Fibroblast of villous mesenchyme (primary cell): ENCODE data around the gene CAPN10. TPM values are rescaled to one million over a fixed set of nuclear protein-coding genes. Genes with fewer than 3 reads are reported as not detected.

Experiments
- DNase-seq: peaks from one replicate; pipeline ENCODE4 v3.0.0-alpha.2; 2010; ENCODE audit warnings: low read depth
- H3K4me3 ChIP-seq: 2 replicates; pipeline ENCODE4 v1.5.1; 2011; ENCODE audit warnings: low read depth, mild to moderate bottlenecking, low read length
- total RNA-seq: library from RNA; depleted of rRNA; stranded (reverse); fragments of >200 nt; gene quantifications from 2 replicates; pipeline ENCODE4 v1.2.3, GENCODE V29; 2012
- TF ChIP-seq, protein P1 (sequence below): IDR thresholded peaks from 2 replicates; pipeline ENCODE4 v1.5.1; 2012; ENCODE audit warnings: low read depth, mild to moderate bottlenecking, low read length; ENCODE audit not compliant: insufficient read depth

Gene CAPN10
- total RNA-seq, 1 donor = 20.3 TPM

DNA sequence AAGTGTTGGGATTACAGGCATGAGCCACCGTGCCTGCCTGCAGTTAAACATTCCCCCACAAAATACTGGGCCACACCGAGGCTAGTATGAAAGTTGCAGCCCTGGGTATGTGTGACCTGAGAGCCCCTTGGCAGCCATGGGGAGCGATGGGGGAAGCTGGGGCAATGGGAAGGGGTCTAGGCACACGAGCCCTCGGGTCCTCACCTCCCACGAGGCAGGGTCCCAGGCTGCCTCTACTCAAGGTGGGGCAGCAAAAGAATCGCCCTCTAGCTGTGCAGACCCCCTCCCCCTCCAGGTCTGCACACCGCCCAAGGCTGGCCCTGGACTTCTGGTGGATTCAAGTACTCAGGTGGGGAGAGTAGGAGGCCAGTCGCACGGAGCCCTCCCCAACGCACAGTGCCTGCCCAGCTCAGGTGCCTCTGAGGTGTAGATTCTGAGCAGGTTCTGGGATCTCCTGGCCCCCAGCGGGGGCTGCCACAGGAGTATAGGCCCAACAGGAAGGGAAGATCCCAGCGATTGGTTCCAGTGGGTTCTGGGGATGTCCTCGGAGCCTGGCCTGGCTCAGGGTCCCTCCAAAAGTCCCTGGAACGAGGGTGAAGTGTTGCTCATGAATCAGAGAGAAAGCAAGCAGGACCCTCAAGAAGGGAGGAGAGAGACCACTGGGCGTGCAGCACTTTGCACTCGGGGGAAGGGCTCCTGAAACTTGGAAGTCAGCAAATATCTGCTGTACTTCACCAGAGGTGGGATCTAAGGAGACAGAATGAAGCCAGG lies 41.4 kb downstream of the CAPN10 start:
- TF ChIP-seq, protein P1, sequence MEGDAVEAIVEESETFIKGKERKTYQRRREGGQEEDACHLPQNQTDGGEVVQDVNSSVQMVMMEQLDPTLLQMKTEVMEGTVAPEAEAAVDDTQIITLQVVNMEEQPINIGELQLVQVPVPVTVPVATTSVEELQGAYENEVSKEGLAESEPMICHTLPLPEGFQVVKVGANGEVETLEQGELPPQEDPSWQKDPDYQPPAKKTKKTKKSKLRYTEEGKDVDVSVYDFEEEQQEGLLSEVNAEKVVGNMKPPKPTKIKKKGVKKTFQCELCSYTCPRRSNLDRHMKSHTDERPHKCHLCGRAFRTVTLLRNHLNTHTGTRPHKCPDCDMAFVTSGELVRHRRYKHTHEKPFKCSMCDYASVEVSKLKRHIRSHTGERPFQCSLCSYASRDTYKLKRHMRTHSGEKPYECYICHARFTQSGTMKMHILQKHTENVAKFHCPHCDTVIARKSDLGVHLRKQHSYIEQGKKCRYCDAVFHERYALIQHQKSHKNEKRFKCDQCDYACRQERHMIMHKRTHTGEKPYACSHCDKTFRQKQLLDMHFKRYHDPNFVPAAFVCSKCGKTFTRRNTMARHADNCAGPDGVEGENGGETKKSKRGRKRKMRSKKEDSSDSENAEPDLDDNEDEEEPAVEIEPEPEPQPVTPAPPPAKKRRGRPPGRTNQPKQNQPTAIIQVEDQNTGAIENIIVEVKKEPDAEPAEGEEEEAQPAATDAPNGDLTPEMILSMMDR = no peak
- no peak overlapping the region for H3K4me3 ChIP-seq
- DNase-seq = no peak

DNA sequence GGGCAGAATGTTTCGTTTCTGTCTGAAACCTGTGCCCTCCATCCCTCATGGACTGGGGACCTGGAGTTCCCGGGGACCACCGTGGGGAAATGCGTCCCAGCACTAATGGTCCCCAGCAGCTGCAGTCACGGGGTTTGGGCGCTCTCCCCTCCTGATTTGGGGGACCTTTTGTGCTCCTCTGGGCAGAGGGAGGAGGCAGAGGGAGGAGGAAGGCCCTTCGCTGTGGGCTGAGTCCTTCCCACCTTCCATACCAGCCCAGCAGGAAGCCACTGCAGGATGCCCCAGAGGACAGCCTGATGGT lies 41.9 kb downstream of the CAPN10 start:
- TF ChIP-seq, protein P1 = no peak
- no peak overlapping the region for H3K4me3 ChIP-seq
- DNase-seq = no peak

DNA sequence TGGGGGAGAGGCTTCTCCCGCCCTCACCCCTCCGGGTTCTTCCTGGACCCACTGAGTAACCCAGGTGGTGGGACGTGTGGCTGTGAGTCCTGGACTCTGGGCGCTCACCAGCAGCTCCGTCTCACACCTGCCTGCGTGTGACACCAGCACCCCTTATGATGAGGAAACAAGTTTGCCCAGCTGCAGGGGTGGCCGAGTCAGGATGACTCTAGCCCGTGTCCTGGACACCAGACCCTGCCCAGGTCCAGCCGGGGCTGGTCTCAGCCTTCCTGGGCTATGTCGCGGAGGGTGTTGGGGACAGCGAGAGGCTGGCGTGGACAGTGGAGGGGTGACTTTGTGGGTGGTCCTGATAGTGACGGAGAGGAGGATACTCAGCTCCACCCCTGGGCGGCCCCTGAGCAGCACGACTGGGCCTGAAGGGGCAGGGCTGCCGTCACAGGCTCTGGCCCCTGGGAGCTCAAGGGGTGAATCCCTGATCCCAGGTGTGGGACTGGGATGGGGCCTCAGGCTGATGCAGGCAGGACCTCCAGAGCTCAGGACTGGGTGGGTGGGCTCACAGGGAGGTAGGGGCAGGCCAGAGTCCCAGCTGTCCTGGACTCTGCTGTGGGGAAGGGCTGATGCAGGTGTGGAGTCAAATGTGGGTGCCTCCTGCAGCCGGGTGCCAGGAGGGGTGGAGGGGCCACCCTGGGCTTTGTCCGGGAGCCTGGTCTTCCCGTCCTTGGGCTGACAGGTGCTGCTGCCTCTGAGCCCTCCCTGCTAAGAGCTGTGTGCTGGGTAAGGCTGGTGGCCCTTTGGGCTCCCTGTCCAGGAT lies 42.5 kb downstream of the CAPN10 start:
- no peak for DNase-seq
- H3K4me3 ChIP-seq = no peak overlapping the region
- TF ChIP-seq, protein P1 = no peak

DNA sequence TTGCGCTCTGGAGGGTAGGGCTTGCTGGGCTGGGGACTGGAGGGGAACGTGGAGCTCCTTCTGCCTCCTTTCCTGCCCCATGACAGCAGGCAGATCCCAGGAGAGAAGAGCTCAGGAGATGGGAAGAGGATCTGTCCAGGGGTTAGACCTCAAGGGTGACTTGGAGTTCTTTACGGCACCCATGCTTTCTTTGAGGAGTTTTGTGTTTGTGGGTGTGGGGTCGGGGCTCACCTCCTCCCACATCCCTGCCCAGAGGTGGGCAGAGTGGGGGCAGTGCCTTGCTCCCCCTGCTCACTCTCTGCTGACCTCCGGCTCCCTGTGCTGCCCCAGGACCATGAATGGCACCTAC lies 43.1 kb downstream of the CAPN10 start:
- TF ChIP-seq, protein P1 = no peak
- H3K4me3 ChIP-seq = no peak overlapping the region
- no peak for DNase-seq

DNA sequence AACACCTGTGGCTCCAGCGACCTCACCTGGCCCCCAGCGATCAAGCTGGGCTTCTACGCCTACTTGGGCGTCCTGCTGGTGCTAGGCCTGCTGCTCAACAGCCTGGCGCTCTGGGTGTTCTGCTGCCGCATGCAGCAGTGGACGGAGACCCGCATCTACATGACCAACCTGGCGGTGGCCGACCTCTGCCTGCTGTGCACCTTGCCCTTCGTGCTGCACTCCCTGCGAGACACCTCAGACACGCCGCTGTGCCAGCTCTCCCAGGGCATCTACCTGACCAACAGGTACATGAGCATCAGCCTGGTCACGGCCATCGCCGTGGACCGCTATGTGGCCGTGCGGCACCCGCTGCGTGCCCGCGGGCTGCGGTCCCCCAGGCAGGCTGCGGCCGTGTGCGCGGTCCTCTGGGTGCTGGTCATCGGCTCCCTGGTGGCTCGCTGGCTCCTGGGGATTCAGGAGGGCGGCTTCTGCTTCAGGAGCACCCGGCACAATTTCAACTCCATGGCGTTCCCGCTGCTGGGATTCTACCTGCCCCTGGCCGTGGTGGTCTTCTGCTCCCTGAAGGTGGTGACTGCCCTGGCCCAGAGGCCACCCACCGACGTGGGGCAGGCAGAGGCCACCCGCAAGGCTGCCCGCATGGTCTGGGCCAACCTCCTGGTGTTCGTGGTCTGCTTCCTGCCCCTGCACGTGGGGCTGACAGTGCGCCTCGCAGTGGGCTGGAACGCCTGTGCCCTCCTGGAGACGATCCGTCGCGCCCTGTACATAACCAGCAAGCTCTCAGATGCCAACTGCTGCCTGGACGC lies 43.6 kb downstream of the CAPN10 start:
- TF ChIP-seq, protein P1 = no peak
- no peak for DNase-seq
- no peak overlapping the region for H3K4me3 ChIP-seq

DNA sequence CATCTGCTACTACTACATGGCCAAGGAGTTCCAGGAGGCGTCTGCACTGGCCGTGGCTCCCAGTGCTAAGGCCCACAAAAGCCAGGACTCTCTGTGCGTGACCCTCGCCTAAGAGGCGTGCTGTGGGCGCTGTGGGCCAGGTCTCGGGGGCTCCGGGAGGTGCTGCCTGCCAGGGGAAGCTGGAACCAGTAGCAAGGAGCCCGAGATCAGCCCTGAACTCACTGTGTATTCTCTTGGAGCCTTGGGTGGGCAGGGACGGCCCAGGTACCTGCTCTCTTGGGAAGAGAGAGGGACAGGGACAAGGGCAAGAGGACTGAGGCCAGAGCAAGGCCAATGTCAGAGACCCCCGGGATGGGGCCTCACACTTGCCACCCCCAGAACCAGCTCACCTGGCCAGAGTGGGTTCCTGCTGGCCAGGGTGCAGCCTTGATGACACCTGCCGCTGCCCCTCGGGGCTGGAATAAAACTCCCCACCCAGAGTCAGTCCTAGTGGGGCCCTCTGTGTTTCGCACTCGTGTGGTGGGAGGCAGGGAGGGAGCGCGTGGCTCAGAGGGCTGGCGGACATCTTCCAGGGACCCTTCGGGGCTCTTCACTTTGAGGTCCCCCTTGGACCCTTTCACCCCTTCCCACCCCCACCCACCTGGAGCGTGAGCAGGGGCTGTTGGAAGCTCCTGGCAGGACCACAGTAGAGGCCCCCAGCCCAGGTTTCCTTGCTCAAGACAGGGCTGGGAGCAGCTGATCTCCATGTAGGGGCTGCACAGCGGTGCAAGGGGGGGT lies 44.4 kb downstream of the CAPN10 start:
- DNase-seq = no peak
- no peak overlapping the region for H3K4me3 ChIP-seq
- TF ChIP-seq, protein P1 = no peak
